HepG2 (cell line): Measurements from ENCODE around the gene CCDC116.
"Not testable (repeated sequence)": the region's sequence is repeated elsewhere in the genome, so short reads cannot be mapped to it uniquely, and the experiment has no call there.

ENCODE experiments used
- BHLHE40 ChIP-seq: IDR thresholded peaks from 2 replicates; pipeline ENCODE4 v1.6.1; 2011; ENCODE audit warnings: low read length, improper control_type of control experiment
- HMGXB4 ChIP-seq, 2 experiments: sonication (generic) in 1 of 2; formaldehyde crosslinking in 1 of 2; IDR thresholded peaks; 2 replicates each; pipeline versions ENCODE4 v1.4.0 to v1.6.1; 2018 to 2020; ENCODE audit warnings: missing genetic modification reagents in 2 of 2, borderline replicate concordance in 1 of 2, low read depth in 1 of 2, mild to moderate bottlenecking in 1 of 2, missing biosample characterization in 1 of 2
- KAT7 ChIP-seq: IDR thresholded peaks from 2 replicates; pipeline ENCODE4 v1.6.1; 2018; ENCODE audit warnings: borderline replicate concordance, missing compliant biosample characterization
- MEIS2 ChIP-seq: sonication (generic); formaldehyde crosslinking; IDR thresholded peaks from 2 replicates; pipeline ENCODE4 v1.9.0; 2021; ENCODE audit warnings: mild to moderate bottlenecking, missing genetic modification reagents
- RFX5 ChIP-seq: IDR thresholded peaks from 2 replicates; pipeline ENCODE4 v1.6.1; 2011; ENCODE audit warnings: low read depth, low read length, improper control_type of control experiment
- TARDBP ChIP-seq: sonication (generic); formaldehyde crosslinking; IDR thresholded peaks from 2 replicates; pipeline ENCODE4 v1.8.0; 2022; ENCODE audit warnings: mild to moderate bottlenecking, missing genetic modification reagents
- TSC22D2 ChIP-seq: sonication (generic); formaldehyde crosslinking; IDR thresholded peaks from 2 replicates; pipeline ENCODE4 v1.5.1; 2020; ENCODE audit warnings: missing genetic modification reagents, mild to moderate bottlenecking, borderline replicate concordance
- ZNF441 ChIP-seq: sonication (generic); formaldehyde crosslinking; IDR thresholded peaks from 2 replicates; pipeline ENCODE4 v1.7.0; 2021; ENCODE audit warnings: missing genetic modification reagents, borderline replicate concordance

DNA sequence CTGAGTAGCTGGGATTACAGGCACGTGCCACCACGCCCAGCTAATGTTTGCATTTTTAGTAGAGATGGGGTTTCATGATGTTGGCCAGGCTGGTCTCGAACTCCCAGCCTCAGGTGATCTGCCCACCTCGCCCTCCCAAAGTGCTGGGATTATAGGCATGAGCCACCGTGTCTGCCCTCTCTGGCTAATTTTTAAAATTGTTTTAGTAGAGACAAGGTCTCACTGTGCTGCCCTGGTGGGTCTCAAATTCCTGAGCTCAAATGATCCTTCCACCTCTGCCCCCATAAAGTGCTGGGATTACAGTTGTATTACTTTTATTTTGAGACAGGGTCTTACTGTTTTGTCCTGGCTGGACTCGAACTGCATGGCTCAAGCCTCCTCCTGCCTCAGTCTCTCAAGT, 13.0 kb downstream of the CCDC116 start:
- TF ChIP-seq BHLHE40; TARDBP (CRISPR knock-in tag); RFX5; HMGXB4 (CRISPR knock-in tag; IDR thresholded peaks at IDR 0.05; ENCODE audit: borderline replicate concordance in 1 of 2, low read depth in 1 of 2); MEIS2 (CRISPR knock-in tag); KAT7 (CRISPR knock-in tag); ZNF441 (CRISPR knock-in tag); TSC22D2: not testable (repeated sequence)
